HepG2 (cell line): ENCODE data around the gene RASSF6. TPM values are rescaled to one million over a fixed set of nuclear protein-coding genes. Genes with fewer than 3 reads are reported as not detected.

Source experiments
- AKAP8 ChIP-seq: sonication (generic); formaldehyde crosslinking; IDR thresholded peaks from 2 replicates; pipeline ENCODE4 v1.5.1; 2020; ENCODE audit warnings: mild to moderate bottlenecking, missing genetic modification reagents
- DPF2 ChIP-seq: sonication (generic); formaldehyde crosslinking; IDR thresholded peaks from 2 replicates; pipeline ENCODE4 v1.4.0; 2020; ENCODE audit warnings: mild to moderate bottlenecking, low read depth, missing genetic modification reagents, borderline replicate concordance
- EED ChIP-seq: sonication (generic); formaldehyde crosslinking; IDR thresholded peaks from 2 replicates; pipeline ENCODE4 v1.5.0; 2020; ENCODE audit warnings: mild to moderate bottlenecking, missing genetic modification reagents
- RAD51 ChIP-seq: fragments of 450-650 bp; IDR thresholded peaks from 2 replicates; pipeline ENCODE4 v1.6.1; 2016; ENCODE audit warnings: borderline replicate concordance
- RBM22 ChIP-seq: fragments of 200-400 bp; formaldehyde crosslinking; optimal IDR thresholded peaks from 2 replicates; pipeline ENCODE3; 2017; ENCODE audit warnings: mild to moderate bottlenecking, low read length, moderate library complexity
- THAP11 ChIP-seq: IDR thresholded peaks from 2 replicates; pipeline ENCODE4 v1.6.1; 2016; ENCODE audit warnings: missing biosample characterization, missing genetic modification reagents
- XRCC5 ChIP-seq: fragments of 200-400 bp; formaldehyde crosslinking; optimal IDR thresholded peaks from 2 replicates; pipeline ENCODE3; 2017; ENCODE audit warnings: mild to moderate bottlenecking, low read length
- ZNF615 ChIP-seq: sonication (generic); formaldehyde crosslinking; IDR thresholded peaks from 2 replicates; pipeline ENCODE4 v1.5.0; 2020; ENCODE audit warnings: mild to moderate bottlenecking, missing genetic modification reagents, borderline replicate concordance
- polyA plus RNA-seq, 8 experiments: library from polyadenylated mRNA; depleted of rRNA in 3 of 8; stranded (reverse) in 7 of 8; unstranded in 1 of 8; fragments of >200 nt; fragmentation: Illumina TruSeq in 4 of 8; extraction: Trizol in 4 of 8; gene quantifications; 2 replicates each; pipeline versions ENCODE4 v1.2.1 to v1.2.3, GENCODE V29; 2011 to 2016; ENCODE audit warnings: low read depth in 4 of 8, missing spikeins in 1 of 8, mixed read lengths in 1 of 8; ENCODE audit not compliant: insufficient read depth in 1 of 8
- total RNA-seq, 5 experiments: library from RNA; depleted of rRNA; stranded (reverse); fragments of >200 nt; fragmentation: Illumina TruSeq; extraction: Trizol; gene quantifications; 2 replicates each; pipeline ENCODE4 v1.2.3, GENCODE V29; 2016; ENCODE audit warnings: low read depth in 1 of 5
- TF ChIP-seq, protein P1 (sequence below): sonication (generic); formaldehyde crosslinking; IDR thresholded peaks from 2 replicates; pipeline ENCODE4 v1.5.1; 2020; ENCODE audit warnings: mild to moderate bottlenecking, missing genetic modification reagents
- TF ChIP-seq, protein P2 (sequence below): sonication (generic); formaldehyde crosslinking; conservative IDR thresholded peaks from 2 replicates; pipeline ENCODE4 v1.4.0; 2020; ENCODE audit warnings: missing genetic modification reagents
- TF ChIP-seq, protein P3 (sequence below): IDR thresholded peaks from 2 replicates; pipeline ENCODE4 v1.6.1; 2016
- TF ChIP-seq, protein P4 (sequence below): sonication (generic); formaldehyde crosslinking; IDR thresholded peaks from 2 replicates; pipeline ENCODE4 v1.8.1; 2023; ENCODE audit warnings: mild to moderate bottlenecking, missing genetic modification reagents

Gene RASSF6
- total and polyA plus RNA-seq, 2 of the 13 experiments (the other 11 are each of a cell fraction or from before 2014, with no cell fraction given) = 0.03 to 0.11 TPM

DNA sequence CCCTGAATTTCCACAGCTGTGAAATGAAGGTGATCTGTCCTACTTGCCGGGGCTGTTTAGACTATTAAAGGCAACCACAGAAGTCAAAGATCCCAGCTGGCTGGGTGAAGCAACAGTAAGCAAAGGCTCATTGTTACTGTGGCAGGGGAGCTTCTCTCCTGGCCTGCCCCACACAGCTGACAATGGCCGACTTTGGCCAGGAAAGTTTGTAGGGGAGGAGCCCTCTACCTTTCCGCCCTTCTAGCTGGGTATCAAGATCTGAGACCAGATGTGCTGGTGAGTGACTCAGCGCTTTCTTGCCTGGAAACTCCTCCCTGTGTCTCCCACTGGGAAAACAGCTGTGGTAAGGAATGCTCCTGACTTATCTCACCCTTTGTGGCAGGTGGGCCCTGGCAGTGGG, 21.1 kb downstream of the RASSF6 start (continued):
- TF ChIP-seq EED (CRISPR knock-in tag) (no peak), ZNF615 (CRISPR knock-in tag) (no peak), RBM22 (no peak), RAD51 (no peak), THAP11 (CRISPR knock-in tag) (peak; percentile 62; the same call in 1 of the 2 replicates), XRCC5 (peak; percentile 93), AKAP8 (CRISPR knock-in tag) (no peak), DPF2 (peak; percentile 17; the same call in 1 of the 2 replicates)
- TF ChIP-seq, protein P1, sequence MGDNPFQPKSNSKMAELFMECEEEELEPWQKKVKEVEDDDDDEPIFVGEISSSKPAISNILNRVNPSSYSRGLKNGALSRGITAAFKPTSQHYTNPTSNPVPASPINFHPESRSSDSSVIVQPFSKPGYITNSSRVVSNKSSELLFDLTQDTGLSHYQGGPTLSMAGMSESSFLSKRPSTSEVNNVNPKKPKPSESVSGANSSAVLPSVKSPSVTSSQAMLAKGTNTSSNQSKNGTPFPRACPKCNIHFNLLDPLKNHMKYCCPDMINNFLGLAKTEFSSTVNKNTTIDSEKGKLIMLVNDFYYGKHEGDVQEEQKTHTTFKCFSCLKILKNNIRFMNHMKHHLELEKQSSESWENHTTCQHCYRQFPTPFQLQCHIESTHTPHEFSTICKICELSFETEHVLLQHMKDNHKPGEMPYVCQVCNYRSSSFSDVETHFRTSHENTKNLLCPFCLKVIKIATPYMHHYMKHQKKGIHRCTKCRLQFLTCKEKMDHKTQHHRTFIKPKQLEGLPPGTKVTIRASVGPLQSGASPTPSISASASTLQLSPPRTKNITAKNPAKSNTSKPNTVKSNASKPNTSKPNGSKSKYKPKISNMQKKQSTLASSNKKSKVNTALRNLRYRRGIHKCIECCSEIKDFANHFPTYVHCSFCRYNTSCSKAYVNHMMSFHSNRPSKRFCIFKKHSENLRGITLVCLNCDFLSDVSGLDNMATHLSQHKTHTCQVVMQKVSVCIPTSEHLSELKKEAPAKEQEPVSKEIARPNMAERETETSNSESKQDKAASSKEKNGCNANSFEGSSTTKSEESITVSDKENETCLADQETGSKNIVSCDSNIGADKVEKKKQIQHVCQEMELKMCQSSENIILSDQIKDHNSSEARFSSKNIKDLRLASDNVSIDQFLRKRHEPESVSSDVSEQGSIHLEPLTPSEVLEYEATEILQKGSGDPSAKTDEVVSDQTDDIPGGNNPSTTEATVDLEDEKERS (CRISPR knock-in tag) = no peak
- TF ChIP-seq, protein P2, sequence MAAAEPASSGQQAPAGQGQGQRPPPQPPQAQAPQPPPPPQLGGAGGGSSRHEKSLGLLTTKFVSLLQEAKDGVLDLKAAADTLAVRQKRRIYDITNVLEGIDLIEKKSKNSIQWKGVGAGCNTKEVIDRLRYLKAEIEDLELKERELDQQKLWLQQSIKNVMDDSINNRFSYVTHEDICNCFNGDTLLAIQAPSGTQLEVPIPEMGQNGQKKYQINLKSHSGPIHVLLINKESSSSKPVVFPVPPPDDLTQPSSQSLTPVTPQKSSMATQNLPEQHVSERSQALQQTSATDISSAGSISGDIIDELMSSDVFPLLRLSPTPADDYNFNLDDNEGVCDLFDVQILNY (CRISPR knock-in tag) = no peak
- TF ChIP-seq, protein P3, sequence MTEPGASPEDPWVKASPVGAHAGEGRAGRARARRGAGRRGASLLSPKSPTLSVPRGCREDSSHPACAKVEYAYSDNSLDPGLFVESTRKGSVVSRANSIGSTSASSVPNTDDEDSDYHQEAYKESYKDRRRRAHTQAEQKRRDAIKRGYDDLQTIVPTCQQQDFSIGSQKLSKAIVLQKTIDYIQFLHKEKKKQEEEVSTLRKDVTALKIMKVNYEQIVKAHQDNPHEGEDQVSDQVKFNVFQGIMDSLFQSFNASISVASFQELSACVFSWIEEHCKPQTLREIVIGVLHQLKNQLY (CRISPR knock-in tag) = peak; percentile 58; the same call in 1 of the 2 replicates
- TF ChIP-seq, protein P4, sequence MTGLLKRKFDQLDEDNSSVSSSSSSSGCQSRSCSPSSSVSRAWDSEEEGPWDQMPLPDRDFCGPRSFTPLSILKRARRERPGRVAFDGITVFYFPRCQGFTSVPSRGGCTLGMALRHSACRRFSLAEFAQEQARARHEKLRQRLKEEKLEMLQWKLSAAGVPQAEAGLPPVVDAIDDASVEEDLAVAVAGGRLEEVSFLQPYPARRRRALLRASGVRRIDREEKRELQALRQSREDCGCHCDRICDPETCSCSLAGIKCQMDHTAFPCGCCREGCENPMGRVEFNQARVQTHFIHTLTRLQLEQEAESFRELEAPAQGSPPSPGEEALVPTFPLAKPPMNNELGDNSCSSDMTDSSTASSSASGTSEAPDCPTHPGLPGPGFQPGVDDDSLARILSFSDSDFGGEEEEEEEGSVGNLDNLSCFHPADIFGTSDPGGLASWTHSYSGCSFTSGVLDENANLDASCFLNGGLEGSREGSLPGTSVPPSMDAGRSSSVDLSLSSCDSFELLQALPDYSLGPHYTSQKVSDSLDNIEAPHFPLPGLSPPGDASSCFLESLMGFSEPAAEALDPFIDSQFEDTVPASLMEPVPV = no peak
